MV-4-11 (cell line): ENCODE results near the gene CCDC8.
"Not testable (repeated sequence)": the region's sequence is repeated elsewhere in the genome, so short reads cannot be mapped to it uniquely, and the experiment has no call there.

Experiments
- DNase-seq: peaks from one replicate; lab custom pipeline; 2025; lab: John Stamatoyannopoulos, UW

CCDC8 gene, protein sequence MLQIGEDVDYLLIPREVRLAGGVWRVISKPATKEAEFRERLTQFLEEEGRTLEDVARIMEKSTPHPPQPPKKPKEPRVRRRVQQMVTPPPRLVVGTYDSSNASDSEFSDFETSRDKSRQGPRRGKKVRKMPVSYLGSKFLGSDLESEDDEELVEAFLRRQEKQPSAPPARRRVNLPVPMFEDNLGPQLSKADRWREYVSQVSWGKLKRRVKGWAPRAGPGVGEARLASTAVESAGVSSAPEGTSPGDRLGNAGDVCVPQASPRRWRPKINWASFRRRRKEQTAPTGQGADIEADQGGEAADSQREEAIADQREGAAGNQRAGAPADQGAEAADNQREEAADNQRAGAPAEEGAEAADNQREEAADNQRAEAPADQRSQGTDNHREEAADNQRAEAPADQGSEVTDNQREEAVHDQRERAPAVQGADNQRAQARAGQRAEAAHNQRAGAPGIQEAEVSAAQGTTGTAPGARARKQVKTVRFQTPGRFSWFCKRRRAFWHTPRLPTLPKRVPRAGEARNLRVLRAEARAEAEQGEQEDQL

DNA sequence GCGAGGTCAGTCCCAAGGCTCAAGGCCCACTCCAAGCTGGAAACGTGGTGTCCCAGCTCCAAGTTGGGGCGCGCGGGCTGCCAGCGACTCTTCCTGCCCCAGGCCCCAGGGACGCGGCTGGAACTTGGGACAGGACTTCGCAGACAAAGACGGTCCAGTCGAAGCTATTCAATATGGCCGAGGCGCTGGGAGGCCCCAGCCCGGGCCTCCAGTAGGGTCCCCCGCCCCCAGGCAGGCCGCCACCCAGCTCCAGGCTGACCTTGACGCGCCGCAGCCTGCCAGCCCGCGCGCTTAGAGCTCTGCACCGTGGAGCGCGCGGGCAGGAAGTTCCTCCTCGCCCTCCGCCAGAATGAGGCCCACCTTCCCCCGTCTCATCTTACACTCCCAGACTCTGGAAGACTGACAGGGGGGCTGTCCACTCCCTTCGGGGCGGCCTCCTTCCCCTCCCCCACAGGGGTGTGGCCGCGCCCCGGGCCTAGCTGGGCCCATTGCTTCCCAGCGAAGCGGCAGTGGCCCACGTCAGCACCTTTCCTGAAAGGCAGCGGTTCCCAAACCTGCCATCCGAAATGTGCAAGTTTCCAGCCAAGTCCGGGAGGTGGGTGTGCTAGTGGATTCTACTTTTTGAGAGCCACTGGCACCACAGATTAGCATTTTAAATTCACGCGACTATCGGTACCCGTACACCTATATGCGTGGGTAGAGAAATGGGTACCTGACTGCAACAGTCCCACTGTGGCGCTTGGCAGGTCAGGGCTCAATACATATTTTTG is at the start of gene CCDC8:
TSS of gene CCDC8 (minus strand) at position 303 of the 770 bp plus-strand sequence. CDS start 754 bp downstream, outside the sequence.
- DNase-seq: no peak

DNA sequence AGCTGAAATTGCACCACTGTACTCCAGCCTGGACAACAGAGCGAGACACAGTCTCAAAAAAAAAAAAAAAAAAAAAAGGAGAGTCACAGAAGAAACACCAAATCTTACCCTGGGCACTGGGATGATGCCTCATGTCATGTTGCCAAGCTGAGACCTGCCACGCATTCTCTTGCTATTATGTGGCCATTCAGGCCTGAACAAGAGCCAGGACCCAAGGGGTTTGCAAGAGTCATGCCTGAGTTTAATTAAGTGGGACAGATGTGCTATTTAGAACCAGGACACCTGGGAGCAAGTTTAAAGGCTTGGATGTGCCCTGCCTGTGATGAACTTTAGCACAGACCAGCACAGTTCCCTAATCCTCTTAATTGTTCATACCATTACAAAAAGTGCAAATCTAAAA is 48.2 kb upstream of the CCDC8 start:
- DNase-seq: no peak

DNA sequence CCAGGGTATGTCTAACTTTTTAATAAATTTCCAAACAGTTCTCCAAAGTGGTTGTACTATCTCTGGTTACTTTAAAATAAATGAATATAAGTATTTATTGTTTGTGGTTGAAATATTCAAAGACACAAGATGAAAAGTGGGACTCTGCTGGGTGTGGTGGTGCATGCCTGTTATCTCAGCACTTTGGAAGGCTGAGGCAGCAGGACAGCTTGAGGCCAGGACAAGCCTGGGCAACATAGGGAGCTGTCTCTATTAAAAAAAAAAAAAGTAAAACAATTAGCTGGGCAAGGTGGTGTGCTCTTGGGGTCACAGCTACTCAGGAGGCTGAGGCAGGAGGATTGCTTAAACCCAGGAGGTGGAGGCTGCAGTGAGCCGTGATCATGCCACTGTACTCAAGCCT is 47.6 kb upstream of the CCDC8 start:
- DNase-seq: no peak

DNA sequence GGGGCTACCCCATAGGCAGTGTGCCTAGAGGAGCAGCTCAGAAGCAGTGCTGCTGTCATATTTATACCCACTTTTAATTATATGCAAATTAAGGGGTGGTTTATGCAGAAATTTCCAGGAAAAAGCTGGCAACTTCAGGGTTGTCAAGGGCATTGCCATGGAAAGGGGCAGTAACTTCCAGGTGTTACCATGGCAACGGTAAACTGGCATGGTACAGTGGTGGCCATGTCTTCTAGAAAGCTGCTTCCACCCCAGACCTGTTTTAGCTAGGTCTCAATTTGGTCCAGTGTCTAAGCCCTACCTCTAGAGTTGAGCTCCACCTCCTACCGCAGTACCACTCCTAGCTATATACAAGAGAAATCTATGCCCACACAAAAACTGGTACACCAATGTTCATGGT is 46.7 kb upstream of the CCDC8 start:
- DNase-seq: no peak

DNA sequence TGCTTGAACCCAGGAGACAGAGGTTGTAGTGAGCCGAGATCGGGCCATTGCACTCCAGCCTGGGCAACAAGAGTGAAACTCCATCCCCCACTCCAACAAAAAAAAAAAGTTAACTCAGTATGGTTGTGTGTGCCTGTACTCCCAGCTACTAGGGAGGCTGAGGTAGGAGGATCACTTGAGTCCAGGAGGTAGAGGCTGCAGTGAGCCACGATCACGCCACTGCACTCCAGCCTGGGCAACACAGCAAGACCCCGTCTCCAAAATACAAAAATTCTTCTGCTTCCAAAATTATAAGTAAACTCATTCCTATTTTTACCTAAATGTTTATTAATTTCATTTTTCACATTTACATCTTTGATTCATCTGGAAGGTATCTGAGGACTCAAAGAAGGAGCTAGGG is 43.6 kb upstream of the CCDC8 start:
- no peak for DNase-seq

DNA sequence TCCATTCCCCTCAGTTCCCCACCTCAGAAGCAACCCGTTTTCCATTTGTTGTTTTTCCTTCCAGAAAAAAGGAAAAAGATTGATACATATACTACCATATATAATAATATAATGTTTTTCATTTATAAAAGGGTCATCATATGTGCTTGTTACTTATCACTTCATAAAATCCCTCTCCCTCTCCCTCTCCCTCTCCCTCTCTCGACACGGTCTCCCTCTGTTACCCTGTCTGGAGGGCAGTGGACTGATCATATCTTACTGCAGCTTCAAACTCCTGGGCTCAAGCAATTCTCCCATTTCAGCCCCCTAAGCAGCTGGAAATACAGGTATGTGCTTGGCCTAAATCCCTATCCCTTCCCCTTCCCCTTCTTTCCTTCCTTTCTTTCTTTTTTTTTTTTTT is 40.9 kb upstream of the CCDC8 start:
- no peak for DNase-seq

DNA sequence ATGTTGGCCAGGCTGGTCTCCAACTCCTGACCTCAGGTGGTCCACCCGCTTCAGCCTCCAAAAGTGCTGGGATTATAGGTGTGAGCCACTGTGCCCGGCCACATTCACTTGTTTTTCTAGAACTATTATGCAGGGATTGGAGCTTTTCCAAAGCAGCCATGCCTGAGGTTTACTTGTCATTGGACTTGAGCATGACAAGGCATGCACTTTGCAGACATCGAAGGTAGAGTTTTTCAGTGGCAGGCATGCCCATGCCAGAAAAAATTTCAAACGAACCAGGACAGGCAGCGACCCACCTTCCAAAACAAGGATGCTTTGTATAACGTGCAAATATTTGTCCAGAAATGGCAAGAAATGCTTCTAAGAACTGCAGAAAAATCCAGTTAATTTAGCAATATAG is 40.3 kb upstream of the CCDC8 start:
- no peak for DNase-seq

DNA sequence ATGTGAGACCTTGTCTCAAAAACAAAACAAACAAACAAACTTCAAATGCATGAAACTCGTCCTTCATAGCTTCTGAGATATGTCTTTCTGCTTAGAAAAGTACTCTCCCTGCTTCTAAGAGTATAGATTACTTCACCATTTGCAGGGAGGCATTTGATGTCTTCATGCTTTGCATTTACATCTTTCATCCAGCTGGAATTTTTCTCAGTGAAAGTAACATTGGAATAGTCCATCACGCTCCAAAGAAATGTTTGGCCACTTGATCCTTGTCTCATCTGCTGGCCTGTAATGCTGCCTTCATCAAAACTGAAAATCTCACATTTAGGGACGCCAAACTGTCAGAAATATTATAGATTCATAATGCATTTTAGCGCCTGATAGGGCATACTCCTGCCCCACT is 38.8 kb upstream of the CCDC8 start:
- no peak for DNase-seq

DNA sequence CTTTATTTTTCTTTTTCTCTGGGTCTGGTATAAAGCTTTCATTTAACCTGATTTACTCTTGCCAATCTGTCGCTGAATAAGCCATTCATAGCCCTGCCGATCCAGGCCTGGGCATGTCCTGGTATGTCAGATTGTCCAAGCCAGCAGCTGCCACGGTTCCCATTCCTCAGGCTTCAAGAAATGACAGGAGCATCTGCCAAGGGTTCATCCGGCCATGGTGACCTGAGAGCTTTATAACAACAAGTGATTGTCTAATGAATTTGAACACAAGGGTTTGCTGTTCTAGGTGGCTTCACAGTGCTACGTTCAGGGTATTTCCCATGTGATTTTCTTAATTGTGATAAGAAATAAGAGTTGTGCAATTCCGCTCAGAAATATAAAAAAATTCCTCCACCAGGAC is 38.0 kb upstream of the CCDC8 start:
- DNase-seq: no peak

DNA sequence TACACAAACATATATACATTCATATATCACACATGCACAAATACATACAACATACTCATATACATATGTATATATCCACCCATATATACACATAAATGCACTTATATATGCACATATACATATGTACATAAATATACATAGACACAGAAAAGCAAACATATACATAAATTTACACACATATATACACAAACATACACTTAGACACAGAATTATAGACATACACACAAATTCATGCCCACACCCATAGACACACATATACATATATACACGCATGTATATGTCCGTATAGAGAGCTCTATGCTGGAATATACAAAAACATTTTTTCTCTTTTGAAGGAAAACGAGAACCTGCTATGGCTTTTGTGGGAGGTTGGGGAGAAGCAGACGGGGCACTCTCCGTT is 37.4 kb upstream of the CCDC8 start:
- no peak for DNase-seq

DNA sequence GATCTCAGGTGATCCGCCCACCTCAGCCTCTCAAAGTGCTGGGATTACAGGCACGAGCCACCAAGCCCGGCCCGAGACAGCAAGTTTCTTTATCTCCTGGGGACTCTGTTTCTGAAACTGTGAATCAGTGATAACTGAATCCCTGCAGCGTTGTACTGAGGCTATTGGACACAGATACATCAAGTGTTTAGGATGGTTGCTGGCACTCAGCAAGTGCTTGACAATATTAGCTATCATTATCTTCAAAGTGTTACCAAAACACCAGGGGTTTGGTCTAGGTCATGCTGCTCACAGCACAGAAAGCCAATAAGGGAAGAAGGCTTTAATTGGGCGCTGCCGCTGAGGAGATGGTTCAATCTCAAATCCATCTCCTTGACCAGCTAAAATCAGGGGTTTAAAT is 35.9 kb upstream of the CCDC8 start:
- no peak for DNase-seq

DNA sequence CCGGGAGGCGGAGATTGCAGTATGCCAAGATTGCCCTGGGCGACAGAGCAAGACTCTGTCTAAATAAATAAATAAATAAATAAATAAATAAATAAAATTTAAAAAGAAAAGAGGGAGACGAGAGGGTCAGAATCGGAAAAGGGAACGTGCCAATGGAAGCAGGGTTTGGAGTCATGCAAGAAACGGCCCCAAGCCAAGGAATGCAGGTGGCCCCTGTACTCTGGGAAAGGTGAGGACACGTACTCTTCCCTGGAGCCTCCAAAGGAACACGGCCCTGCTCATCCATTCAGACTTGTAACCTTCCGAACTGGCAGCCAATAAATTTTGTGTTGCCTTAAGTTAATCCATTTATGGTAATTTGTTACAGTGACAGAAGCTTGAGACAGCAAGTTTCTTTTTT is 35.2 kb upstream of the CCDC8 start:
- no peak for DNase-seq

DNA sequence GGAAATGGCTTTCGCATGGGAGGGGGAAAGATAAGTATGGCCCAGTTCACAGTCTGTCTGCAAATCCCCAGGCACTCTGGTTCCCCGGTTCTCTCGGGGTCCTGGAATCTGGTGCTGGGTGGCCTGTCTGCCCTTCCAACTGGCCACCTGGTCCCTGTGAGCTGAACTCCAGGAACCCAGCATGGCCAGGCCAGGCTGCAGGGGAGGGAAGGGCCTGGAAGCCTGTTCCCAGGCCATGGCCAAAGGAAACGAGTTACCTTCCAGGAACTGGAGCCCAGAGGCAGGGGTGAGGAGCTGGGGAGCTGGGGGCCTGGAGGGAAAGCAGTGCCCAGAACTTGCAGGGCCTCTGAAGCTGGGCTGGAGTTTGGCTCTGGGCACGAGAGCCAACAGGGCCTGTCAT is 34.5 kb upstream of the CCDC8 start:
- DNase-seq: no peak

DNA sequence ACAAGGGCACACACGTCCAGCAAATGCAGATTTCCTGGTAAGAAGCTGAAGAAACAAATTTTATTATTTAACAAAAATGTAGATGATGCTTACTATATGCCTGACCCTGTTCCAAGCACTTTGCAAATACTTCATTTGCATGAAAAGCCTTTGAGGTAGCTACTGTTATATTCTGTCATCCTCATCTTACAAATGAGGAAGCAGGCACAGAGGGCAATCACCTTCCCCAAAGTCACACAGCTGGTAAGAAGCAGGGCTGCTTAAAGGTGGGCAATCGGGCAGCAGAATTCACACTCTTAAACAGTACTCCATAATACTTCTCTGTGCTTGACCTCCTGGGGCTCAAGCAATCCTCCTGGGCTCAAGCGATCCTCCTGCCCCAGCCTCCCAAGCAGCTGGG is 33.6 kb upstream of the CCDC8 start:
- DNase-seq: no peak

DNA sequence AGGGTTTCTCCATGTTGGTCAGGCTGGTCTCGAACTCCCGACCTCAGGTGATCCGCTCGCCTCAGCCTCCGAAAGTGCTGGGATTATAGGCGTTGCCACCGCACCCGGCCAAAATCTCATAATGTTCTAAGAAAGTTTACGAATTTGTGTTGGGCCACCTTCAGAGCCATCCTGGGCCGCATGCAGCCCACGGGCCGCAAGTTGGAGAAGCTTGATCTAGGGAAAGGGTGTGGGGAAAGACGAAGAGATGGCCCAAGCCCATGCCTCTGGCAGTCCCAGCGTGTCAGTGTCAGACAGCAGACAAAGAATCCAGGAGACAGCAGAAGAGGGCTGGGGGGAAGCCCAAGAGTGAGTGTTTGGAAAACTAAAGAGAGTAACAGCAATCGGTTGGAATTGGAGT is 32.7 kb upstream of the CCDC8 start:
- no peak for DNase-seq

DNA sequence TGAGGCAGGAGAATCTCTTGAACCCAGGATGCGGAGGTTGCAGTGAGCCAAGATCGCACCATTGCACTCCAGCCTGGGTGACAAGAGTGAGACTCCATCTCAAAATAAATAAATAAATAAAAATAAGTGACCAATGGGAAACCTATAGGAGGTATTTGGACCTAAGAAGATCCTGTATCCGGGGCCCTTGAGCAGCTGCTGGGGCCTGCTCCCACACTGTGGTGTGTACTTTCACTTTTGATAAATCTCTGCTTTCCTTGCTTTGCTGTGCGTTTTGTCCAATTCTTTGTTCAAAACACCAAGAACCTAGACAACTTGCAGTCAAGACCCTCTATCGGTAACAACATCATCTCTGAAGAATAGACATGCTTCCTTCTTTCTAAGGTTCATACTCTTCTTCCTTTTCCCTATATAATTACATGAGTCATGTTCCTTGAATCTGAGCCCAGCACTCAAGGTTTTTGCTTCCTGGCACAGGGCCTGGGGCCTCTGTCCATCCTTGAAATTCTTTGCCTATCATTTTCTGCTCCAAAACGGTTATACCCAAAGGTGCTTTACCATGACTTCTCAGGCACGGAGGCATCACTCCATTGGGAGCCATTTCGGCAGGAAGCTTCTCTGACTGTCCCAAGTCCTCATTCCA is 29.6 kb upstream of the CCDC8 start:
- no peak for DNase-seq

DNA sequence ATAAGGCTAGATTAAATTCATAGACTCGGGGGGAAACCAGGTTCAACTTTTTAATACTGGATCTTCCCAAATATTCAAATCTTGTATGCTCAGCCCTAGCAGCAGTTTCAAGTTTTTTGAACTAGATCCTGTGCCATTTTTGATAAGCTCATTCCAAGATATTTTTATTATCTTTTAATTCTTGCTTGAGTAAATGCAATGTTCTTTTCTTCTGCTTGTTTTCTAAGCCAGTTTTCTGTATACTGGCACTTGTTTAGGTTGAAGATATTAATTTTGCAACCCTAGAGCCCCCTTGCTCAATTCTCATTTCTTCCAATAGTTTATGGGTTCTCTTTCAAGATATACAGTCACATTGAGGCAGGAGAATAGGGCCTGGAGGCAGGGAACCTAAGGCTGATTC is 28.5 kb upstream of the CCDC8 start:
- no peak for DNase-seq

DNA sequence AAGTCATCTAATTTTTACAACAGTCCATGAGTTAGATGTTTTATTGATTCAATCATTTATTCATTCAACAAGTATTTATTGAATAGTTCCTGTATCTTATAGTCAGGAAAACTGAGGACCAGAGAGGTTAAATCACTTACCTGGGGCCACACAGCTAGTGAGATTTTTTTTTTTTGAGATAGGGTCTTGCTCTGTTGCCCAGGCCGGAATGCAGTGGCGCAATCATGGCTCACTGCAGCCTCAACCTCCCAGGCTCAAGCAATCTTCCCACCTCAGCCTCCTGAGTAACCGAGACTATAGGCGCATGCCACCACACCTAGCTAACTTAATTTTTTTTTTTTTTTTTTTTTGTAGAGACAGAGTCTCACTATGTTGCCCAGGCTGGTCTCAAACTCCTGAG is 22.3 kb upstream of the CCDC8 start:
- not testable (repeated sequence) for DNase-seq

DNA sequence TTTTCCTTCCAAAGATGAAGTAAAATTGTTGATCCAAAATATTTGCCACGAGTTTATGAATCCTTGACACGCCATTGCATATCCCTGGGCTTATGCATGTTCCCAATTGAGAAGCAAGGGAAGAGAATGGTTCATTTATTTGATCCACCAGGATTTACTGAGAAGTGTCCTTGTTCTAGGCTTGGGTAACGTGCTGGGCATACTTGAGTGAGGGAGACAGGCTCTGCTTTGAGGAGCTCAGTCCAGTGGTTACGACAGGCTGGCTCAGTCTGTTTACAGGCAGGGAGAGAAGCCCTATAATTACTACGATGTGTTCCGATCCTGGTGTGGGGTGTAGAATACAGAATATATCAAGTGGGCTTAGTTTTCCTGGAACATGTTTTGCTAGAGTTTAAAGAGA is 21.6 kb upstream of the CCDC8 start:
- no peak for DNase-seq

DNA sequence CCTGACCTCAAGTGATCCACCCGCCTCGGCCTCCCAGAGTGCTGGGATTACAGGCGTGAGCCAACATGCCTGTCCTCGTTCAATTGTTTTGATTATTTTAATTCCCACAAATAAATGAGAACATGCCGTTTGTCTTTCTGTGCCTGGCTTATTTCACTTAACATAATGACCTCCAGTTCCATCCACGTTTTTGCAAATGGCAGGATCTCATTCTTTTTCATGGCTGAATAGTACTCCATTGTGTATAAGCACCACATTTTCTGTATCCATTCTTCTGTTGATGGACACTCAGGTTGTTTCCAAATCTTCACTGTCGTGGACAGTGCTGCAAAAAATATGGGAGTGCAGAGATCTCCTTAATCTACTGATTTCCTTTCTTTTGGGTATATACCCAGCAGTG is 20.1 kb upstream of the CCDC8 start:
- not testable (repeated sequence) for DNase-seq

DNA sequence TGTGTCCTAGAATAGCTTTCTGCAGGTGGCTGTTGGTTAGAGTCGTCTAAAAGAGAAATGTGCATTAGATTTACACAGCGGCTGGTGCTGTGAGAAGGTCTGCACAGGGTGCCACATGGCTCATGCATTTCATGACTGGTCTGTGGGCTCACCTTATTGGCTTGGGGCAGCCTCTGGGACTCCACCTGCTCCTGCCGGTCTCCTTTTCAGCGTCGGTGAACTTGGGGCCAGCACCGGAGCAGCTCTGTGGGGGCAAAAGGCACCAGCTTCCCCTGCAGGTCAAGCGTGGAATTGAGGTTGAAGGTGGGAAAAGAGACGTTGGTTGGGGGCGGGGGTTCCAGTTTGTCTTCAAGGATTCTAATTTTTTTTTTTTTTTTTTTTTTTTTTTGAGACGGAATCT is 18.5 kb upstream of the CCDC8 start:
- no peak for DNase-seq

DNA sequence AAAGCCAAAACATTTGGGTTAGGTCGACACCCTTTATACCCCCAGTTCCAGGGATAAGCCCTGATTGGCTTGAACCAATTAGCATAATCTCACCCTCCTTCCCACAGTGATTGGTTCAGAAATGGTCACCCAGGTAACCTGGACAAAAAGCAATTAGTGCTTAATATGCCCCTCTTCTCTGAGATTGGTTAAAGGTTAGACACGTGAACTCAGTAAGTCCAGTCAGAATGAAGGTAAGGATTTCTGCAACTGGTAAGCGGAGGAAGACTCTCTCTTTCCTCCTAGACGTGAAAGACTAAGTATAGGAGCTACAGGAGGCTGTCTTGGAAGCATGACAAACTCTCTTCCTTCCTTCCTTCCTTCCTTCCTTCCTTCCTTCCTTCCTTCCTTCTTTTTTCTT is 16.6 kb upstream of the CCDC8 start:
- no peak for DNase-seq
